ENCODE data around the gene TGFBR2.

TGFBR2 gene

DNA sequence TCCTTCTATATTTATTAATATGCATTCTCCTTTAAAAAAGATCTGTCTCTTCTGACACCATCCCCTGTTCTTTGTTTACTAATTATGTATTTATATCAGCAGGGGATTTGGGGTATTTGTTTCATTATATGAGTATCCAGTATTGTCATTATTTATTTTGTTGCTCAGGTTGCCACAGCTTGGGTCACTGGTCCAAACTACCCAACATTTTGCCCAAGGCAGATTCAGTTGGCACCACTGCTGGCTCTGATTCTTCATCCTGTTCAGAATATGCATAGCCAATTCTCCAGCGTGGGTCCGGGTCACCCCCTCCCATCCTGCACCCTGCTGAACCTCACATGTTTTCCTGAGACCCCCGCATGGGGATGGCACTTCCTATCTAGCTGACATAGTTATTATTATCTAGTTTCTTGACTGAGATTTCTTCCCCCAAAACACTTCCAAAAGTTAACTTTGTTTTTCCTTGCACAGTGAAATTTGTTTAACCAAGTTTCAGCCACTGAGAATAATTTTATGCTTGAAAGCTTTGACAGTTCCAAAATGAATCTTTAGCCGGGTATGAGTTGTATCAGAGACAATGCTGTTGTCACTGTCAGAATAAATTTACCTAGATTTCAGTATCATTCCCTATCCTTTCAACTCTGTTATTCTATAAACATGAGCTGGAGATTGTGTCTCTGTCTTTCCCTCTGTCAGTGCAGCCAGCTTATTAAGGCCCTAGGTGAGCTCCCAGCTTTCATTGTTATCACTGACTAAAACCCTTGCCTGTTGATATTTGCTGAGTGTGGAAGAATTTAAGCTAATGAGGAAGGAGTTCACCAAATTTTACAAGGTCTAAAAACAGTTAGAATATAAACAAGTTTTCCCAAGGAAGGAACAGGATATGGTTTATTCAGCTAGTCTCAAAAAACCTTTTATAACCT is 70.3 kb downstream of the TGFBR2 start:
- DNase-seq = no peak

DNA sequence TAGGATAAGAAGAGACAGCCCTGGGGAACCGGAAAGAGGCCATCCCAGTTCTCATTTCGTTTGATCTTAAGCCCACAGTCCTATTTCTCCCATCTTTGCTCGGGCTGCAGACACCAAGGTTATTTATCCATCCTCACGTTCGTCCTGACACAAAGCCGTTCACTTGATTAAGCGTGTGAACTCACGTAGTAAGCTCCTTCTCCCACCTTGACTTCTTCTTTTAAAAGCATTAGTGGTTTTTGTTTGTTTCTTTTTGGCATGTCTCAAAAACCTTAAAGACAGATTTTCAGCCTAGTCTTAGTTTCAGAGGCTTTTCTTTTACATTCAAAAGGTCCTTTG is 70.9 kb downstream of the TGFBR2 start:
- DNase-seq = no peak

DNA sequence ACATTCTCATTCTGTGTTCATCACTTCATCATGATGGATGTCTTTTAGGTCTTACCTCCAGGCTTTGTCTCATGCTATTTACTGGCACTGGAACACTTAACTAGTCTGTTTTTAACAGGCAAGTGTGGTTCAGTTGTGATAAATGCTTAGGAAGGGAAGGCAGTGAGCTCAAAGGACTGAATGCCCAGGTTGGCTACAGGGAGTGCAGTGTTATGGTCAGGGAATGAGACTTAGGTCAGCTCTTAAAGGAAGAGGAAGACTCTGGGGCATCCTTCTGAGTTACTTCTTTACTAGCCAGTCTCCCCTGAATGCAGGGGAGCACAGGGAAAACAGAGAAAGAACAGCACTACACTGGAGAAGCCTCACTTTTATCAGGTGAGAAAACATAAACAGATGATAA is 72.6 kb downstream of the TGFBR2 start:
- no peak for DNase-seq

DNA sequence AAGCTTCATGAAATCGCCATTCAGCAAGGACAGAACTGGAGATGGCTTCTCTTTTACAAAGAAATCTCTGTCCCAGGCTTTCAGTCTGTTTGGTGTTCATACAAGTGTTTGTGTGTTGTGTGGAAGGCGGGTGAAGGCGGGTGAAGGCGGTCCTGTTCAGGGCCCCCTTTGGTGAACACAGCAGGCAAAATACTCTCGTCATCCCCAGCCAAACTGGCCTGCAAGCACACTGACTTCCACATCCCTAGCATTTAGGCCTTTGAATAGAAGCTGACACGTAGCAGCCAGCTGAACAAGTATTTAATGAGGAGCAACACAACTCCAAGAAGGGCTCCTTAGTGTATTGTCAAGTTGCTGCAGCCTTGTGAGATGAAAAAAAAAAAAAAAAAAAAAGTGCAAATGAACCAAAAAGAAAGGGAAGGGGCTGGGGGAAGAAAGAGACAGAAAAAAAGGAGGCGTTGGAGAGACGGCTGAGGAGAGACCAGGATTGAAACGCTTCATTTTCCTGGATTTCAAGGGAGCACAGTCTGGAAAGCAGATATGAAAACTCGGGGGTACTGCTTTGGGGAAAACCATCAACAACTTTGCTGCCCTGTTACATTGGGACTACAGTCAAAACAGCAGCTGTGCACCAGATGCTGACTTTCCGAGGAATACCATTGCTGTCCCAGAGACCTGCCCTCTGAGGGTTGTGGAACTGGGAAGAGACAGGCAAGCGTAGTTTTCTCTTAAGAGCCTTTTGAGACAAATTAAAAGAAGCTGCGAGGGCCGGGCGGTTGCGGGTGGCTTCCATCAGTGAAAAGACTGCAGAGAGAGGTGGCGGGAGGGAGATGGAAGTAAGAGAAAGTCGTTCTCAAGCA is 74.6 kb downstream of the TGFBR2 start:
- no peak for DNase-seq

DNA sequence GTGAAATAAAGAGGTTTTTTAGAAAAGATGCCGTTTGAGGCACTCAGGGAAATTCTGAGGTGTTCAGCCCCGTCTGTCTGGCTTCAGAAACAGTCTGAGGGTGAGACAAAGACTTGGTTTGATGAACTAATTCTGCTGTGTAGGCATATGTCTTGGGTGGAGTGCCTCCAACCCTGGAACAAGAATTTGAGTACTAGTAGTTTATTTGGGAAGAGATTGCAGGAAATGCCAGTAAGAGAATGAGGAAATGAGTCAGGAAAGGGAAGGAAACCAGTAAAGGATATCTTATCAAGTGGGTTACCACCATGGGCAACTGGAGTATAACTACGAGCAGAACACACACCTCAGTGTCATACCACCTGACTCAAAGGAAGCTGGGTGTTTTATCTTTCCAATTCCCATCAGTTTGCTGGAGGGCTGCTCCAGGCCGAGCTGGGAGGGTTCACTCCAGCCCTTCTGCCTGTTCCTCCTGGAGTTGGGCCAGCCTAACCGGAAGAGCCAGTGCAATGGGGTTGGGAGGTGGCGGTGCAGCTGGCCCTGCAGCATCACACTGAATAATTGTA is 75.3 kb downstream of the TGFBR2 start:
- DNase-seq = no peak

DNA sequence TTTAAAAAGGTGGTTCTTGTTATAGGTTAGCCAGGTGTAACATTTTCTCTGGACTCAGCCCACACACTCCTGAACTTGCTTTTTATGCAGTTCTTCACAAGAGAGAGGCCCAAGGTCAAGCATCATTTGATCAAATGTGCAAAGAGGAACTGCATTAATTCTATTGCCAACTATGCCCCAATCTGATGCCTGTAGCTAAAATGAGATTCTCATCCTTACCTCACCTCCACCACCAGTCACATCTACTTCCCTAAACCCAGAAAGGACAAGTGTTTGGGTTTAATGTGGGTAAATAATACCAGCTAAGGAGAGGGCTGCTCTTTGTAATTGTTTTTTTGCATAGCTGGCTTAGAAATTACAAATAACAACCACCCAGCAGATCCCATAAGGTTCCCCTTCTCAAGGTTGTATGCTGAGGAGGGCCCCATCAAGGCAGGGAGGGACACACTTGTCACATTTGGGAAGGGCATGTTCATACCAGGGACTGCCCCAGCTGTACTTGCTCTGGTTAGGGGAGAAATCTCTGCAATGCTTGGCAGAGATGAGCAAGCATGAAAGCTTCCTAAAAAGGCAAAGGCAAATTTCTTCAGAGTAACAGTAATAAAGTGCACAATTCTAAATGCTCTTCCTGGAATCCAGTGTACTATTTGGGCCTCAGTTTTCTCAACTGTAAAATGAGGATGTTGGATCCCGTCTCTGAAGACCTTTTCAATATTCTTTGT is 76.2 kb downstream of the TGFBR2 start:
- DNase-seq = peak; percentile 73

DNA sequence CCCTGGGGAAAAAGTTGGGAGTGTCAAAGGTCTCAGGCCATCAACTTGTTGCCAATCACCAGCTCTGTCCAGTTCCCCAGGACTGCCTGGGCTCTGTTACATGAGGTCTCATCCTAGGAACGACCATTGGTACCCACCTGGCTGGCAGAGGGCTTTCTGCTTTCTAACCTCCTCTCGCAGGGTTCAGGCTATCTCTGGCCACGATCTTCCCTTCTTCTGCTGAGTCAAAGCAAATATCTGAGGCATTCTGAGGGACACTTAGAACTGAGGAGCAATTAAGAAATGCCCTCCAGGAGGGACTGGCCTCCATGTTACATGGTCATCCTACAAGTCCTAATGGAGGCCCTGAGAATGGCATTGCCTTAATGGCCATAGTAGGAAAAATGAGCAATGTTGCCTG is 77.4 kb downstream of the TGFBR2 start:
- DNase-seq = no peak

DNA sequence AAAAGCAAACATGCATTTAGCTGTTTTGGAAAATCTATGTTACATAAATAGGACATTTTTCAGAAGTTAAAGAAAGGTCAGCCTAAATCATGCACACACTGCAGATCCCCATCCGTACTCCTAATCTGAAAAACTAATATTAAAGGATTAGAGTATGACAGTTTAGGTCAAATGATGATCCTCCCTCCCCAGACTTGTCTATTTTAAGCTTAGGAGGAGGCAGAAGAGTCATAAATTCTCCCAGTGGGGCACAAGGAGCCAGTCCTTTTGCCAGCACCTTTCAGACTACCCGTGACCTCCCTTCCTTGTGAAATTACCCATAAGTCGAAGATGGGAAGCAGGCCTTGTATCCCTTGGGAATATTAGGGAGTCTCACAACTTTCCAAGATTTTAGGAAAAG is 78.0 kb downstream of the TGFBR2 start:
- DNase-seq = no peak

DNA sequence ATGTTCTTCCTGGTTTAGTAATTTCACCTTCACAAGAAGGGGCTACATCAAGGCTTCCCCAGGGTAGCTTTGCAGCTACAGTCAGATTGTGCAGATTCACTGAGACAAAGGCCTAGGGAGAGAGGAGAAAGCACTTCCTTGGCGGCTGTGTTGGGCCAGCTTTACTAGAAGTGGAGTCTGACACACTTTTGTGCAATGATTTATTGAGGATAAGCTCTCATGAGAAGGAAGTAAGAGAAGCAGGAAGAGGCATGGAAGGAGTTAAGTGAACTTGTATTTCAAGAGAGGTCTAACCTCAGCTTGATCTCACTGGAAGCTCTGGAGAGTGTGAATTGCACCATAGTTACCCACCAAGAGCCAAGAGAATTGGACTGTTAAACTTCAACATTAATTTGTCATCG is 78.9 kb downstream of the TGFBR2 start:
- no peak for DNase-seq

DNA sequence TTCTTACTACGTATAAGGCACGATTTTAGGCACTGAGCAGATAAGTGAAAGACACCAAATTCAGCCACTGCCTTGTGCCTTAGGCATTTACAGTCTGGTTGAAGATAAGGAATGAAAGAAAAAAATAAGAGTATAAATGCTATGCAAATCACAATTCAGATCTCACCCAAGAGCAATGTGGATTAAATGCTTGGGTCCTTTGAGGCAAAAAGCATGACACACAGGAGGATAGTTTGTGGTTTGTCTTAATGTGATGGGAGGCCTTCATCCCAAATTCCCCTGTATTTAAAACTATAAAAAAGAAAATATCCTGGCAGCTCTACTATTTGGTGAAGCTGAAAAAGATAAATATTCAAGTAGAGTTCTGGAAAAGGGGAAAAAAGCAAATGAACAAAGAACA is 79.8 kb downstream of the TGFBR2 start:
- no peak for DNase-seq

DNA sequence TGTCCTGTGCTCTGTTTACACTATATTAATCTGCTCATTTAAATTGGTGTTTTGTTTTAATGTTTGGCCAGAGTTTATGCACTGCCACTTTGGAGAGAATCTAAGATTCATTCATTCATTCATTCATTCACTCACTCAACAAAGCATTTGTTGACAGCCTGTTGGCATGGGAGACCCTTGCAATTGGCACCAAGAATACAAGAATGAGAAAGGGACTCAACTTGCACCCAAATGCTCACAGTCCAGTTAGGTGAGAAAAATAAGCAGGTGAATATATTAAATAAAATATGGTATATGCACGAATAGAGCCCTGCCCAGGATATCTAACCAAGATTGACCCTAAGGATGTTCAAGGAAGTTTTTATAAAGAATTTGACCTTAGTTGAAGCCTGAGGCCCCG is 80.4 kb downstream of the TGFBR2 start:
- no peak for DNase-seq

DNA sequence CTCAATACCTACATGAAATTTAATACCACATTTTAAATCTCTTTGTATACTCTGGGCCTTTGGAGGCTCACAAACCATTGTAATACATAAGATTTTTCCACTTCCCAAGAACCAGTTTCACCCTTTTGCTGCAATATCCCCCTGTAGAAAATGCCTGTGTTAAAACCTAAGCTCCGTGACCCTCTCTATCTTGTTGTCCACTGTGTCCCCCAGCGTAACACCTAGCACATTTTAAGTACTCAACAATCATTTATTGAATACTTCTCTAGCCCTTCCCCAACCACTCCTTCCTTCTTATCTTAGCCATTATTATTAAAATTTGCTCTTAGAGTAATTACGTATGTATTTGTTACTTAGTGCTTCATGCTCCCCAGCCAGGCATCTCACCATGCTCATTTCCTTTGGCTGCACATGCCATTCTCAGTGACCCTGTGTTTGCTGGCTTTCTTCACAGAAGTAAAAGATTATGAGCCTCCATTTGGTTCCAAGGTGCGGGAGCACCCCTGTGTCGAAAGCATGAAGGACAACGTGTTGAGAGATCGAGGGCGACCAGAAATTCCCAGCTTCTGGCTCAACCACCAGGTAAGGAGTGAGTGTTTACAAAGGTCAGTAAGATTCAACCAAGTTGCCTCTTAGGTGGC is 81.6 kb downstream of the TGFBR2 start:
- DNase-seq = no peak

DNA sequence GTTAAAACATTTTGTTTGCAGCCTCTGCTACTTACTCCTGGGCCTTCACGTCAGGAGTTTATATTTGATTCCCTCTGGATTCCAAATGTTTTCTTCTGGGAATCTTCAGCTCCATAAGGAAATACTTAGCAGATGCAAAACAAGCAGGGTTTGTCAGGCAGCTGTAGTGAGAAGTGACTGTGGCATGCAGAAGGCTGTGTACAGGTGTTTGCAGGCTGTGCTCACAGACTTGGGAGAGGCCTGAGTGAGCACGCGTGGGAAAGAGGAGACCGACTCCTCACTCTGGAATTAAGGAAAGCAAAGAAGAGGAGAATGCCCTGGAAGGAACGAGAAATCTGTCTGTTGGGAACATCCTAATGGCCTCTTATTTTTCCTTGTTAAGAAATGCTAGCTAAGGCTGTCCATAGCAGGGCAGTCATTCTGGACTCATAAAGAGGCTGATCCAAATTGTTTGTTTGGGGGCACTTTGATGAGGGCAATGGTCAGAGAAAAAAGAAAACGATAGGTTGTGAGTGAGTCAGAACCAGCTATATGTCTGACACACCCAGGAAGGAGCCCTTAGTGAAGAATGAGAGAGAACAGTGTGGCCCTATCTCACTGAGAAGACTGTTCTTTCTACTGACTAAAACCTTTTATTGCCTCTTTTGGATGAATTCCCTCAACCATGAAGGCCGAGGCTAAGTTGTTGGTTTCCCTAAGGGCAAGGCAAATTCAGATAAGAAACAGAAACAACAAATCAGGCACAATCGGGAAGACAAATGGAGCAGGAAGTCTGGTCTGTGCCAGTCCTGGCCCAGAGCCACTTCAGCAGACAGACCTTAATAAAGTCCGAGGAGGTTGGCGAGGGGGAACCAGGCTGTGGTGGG is 82.6 kb downstream of the TGFBR2 start:
- DNase-seq = no peak

DNA sequence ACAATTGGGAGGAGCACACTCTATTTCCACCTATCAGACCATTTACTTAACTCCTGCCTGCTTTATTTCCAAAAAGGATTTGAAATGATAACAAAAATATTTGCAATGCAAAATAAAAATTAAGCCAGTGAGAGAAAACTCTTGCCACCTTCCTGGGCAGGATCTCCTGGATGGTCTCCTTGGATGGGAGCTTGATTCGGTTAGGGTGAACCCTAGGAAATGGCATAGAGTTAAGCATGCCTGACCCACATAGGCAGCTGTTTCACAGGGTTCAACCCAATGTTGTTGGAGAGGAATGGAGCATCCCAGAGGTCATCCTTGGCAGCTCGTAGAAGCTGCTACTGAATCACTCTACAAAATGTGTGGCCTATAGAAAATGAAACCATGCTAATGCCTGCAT is 83.8 kb downstream of the TGFBR2 start:
- DNase-seq = no peak

DNA sequence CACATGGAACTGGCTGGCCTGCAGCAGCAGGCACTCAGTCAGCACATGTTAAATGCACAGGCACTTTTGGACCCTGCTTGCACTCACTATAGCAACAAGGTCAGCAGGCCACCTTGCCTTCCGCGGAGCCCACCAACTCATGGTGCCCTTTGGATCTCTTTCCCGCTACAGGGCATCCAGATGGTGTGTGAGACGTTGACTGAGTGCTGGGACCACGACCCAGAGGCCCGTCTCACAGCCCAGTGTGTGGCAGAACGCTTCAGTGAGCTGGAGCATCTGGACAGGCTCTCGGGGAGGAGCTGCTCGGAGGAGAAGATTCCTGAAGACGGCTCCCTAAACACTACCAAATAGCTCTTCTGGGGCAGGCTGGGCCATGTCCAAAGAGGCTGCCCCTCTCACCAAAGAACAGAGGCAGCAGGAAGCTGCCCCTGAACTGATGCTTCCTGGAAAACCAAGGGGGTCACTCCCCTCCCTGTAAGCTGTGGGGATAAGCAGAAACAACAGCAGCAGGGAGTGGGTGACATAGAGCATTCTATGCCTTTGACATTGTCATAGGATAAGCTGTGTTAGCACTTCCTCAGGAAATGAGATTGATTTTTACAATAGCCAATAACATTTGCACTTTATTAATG is 85.0 kb downstream of the TGFBR2 start:
- no peak for DNase-seq

DNA sequence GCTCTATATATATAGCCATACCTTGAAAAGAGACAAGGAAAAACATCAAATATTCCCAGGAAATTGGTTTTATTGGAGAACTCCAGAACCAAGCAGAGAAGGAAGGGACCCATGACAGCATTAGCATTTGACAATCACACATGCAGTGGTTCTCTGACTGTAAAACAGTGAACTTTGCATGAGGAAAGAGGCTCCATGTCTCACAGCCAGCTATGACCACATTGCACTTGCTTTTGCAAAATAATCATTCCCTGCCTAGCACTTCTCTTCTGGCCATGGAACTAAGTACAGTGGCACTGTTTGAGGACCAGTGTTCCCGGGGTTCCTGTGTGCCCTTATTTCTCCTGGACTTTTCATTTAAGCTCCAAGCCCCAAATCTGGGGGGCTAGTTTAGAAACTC is 85.5 kb downstream of the TGFBR2 start:
- peak; percentile 45 for DNase-seq

DNA sequence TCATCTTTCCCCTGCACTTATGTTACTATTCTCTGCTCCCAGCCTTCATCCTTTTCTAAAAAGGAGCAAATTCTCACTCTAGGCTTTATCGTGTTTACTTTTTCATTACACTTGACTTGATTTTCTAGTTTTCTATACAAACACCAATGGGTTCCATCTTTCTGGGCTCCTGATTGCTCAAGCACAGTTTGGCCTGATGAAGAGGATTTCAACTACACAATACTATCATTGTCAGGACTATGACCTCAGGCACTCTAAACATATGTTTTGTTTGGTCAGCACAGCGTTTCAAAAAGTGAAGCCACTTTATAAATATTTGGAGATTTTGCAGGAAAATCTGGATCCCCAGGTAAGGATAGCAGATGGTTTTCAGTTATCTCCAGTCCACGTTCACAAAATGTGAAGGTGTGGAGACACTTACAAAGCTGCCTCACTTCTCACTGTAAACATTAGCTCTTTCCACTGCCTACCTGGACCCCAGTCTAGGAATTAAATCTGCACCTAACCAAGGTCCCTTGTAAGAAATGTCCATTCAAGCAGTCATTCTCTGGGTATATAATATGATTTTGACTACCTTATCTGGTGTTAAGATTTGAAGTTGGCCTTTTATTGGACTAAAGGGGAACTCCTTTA is 86.2 kb downstream of the TGFBR2 start:
- no peak for DNase-seq

DNA sequence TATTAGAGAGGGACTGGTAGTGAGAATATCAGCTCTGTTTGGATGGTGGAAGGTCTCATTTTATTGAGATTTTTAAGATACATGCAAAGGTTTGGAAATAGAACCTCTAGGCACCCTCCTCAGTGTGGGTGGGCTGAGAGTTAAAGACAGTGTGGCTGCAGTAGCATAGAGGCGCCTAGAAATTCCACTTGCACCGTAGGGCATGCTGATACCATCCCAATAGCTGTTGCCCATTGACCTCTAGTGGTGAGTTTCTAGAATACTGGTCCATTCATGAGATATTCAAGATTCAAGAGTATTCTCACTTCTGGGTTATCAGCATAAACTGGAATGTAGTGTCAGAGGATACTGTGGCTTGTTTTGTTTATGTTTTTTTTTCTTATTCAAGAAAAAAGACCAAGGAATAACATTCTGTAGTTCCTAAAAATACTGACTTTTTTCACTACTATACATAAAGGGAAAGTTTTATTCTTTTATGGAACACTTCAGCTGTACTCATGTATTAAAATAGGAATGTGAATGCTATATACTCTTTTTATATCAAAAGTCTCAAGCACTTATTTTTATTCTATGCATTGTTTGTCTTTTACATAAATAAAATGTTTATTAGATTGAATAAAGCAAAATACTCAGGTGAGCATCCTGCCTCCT is 87.2 kb downstream of the TGFBR2 start:
- peak; percentile 78 for DNase-seq

DNA sequence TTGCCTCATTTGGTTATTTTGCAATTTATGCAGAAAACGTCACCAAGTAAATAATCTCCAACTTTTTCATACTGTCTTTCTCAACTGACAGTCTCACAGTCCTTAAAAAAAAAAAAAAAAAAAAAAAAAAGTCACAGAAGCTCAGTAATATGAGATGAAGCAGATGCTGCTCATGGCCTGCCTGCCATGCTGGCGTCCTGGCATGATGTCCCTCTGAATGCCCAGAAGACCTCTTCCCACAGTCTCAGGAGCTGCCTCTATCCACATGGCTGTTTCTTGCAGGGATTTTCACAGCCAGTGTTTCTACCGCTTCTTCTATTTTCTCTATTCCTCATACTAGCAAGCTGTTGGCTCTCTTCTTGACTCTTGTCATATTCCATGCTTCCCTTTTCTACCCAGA is 87.7 kb downstream of the TGFBR2 start:
- DNase-seq = no peak

DNA sequence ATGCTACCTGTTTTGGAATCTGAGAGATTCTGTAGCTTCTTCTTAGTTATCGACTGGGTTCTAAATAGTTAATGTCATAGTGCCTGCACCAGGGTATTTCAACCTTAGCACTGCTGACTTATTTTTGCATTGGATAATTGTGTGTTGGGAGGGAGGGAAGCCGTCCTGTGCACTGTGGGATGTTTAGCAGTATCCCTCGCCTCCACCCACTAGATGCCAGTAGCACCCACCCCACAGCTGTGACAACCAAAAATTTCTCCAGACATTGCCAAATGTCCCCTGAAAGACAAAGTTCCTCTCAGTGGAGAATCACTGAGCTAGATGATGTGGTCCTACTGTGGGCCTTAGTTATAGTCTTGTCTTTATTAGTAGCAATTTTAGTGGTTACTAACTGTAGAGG is 88.3 kb downstream of the TGFBR2 start:
- no peak for DNase-seq
